Measurements from ENCODE around the gene KAT14.
"Not testable (repeated sequence)": the region's sequence is repeated elsewhere in the genome, so short reads cannot be mapped to it uniquely, and the experiment has no call there.

Gene KAT14

DNA sequence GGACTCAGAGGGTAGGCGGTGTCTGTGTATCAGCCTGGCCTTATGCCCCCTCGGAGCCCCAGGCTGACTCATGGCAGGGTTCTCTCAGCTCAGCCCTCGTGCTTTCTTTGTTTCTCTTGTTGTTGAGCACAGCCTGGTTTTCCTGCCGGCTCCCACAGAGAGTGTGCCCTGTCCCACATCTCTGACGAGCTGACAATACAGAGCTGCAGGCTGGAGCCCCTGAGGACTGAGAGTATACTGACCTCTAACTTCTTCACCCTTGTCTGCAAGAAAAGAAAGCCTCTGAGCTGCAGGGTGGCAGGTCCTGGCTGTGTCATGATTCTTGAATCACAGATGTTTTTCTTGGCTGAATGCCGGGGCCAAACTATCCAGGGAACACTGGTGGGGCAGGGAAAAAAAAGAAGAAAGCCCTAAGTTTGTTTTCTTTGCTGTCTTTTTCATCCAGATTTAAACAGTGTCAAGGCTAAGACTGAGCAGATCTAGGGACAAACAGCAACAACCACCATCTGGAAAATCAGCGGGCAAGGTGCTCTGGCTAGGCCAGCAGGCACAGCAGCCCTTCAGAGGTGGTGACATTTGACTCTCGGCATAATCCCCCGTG is 87.4 kb downstream of the KAT14 start:
- Histone ChIP-seq H3K36me3 (ENCODE audit: insufficient read depth, low read length) (no peaks in the 10 kb centered on the region), H3K79me2 (ENCODE audit: control insufficient read depth, insufficient read depth, low read length, unreplicated experiment) (no peaks in the 10 kb centered on the region), H3K4me1 (ENCODE audit: control insufficient read depth, insufficient read depth, low read length, unreplicated experiment) (peaks cover 18% of the 10 kb centered on the region), H3K27me3 (ENCODE audit: insufficient read depth, low read length) (no peaks in the 10 kb centered on the region), H3K27ac (ENCODE audit: low read depth, low read length) (peak overlapping the region; percentile 3; the same call in 1 of the 2 replicates), H3K4me3 (ENCODE audit: low read depth, low read length) (peak overlapping the region; percentile 6), H2AFZ (ENCODE audit: low read length, unreplicated experiment) (no peak overlapping the region)

DNA sequence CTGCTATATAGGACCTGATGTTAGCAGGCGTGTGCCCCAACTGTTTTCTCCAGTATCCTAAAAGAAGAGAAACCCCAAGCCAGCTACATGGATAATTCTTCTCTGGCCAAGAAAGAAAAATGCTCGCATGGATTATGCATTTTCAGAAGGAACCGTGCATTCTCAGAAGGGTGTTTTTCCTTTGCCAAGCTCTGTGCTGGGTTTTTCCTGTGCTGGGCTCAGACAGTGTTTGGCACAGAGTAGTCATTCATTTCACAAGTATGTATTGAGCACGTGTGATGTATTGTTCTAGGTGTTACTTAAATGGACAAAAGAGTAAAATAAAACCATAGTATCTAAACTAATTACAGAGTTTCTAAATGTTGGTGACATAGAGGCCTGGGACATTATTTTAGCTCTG is 88.0 kb downstream of the KAT14 start:
- no peaks in the 10 kb centered on the region for H3K79me2 ChIP-seq (ENCODE audit: control insufficient read depth, insufficient read depth, low read length, unreplicated experiment)
- no peaks in the 10 kb centered on the region for H3K27me3 ChIP-seq (ENCODE audit: insufficient read depth, low read length)
- peaks cover 18% of the 10 kb centered on the region for H3K4me1 ChIP-seq (ENCODE audit: control insufficient read depth, insufficient read depth, low read length, unreplicated experiment)
- H2AFZ ChIP-seq (ENCODE audit: low read length, unreplicated experiment) = no peak overlapping the region
- H3K4me3 ChIP-seq (ENCODE audit: low read depth, low read length) = peak overlapping the region; percentile 6
- peak overlapping the region; percentile 3; the same call in 1 of the 2 replicates for H3K27ac ChIP-seq (ENCODE audit: low read depth, low read length)
- no peaks in the 10 kb centered on the region for H3K36me3 ChIP-seq (ENCODE audit: insufficient read depth, low read length)

DNA sequence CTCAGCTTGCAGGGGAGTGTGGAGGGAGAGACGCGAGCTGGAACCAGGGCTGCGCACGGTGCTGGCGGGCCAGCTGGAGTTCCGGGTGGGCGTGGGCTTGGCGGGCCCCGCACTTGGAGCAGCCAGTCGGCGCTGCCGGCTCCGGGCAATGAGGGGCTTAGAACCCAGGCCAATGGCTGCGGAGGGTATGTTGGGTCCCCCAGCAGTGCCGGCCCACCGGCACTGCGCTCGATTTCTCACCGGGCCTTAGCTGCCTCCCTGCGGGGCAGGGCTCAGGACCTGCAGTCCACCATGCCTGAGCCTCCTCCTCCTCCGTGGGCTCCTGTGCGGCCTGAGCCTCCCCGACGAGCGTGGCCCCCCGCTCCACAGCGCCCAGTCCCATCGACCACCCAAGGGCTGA is 89.1 kb downstream of the KAT14 start:
- not testable (repeated sequence) for H2AFZ ChIP-seq (ENCODE audit: low read length, unreplicated experiment); H3K36me3 ChIP-seq (ENCODE audit: insufficient read depth, low read length); H3K79me2 ChIP-seq (ENCODE audit: control insufficient read depth, insufficient read depth, low read length, unreplicated experiment); H3K27ac ChIP-seq (ENCODE audit: low read depth, low read length); H3K4me3 ChIP-seq (ENCODE audit: low read depth, low read length); H3K27me3 ChIP-seq (ENCODE audit: insufficient read depth, low read length)
- H3K4me1 ChIP-seq (ENCODE audit: control insufficient read depth, insufficient read depth, low read length, unreplicated experiment) = peaks cover 18% of the 10 kb centered on the region

DNA sequence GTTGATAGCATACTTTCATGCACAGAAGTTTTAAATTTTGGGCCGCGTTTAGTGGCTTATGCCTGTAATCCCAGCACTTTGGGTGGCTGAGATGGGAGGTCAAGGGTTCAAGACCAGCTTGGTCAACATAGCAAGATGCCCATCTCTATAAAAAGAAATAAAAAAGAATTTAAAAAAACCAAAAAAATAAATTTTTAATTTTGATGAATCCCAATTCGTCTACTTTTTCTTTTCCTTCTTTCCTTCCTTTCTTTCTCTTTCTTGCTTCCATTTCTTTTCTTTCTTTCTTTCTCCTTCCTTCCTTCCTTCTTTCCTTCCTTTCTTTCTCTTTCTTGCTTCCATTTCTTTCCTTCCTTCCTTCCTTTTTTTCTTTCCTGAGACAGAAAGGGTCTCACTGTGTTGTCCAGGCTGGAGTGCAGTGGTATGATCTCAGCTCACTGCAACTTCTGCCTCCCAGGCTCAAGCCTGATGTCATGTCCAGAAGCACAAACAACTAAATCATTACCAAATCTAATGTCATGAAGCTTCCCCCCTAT is 95.8 kb downstream of the KAT14 start:
- no peak overlapping the region for H2AFZ ChIP-seq (ENCODE audit: low read length, unreplicated experiment)
- no peaks in the 10 kb centered on the region for H3K4me1 ChIP-seq (ENCODE audit: control insufficient read depth, insufficient read depth, low read length, unreplicated experiment)
- H3K4me3 ChIP-seq (ENCODE audit: low read depth, low read length) = no peak overlapping the region
- no peaks in the 10 kb centered on the region for H3K79me2 ChIP-seq (ENCODE audit: control insufficient read depth, insufficient read depth, low read length, unreplicated experiment)
- H3K27me3 ChIP-seq (ENCODE audit: insufficient read depth, low read length) = peaks cover 57% of the 10 kb centered on the region
- H3K27ac ChIP-seq (ENCODE audit: low read depth, low read length) = no peak overlapping the region
- H3K36me3 ChIP-seq (ENCODE audit: insufficient read depth, low read length) = no peaks in the 10 kb centered on the region

Measured in ACC112 (cell line).